GM19025 (cell line): Measurements from ENCODE around the gene PLPP4.

Source experiments
- ATAC-seq: cut with Tn5 transposase; IDR thresholded peaks from one replicate; pipeline ENCODE4 v1.9.1; 2021; ENCODE audit warnings: mild to moderate bottlenecking, low read depth, moderate library complexity; ENCODE audit not compliant: unreplicated experiment

Gene PLPP4

GRCh38 chr10:120456626-120457430 lies at the start of gene PLPP4:
Gene PLPP4, plus strand, starts transcription at chr10:120457227. Its CDS starts 79 bp downstream, at chr10:120457306.
- ATAC-seq, result peak; percentile 49

- ATAC-seq, result no peak
Observed at GRCh38 chr10:120409816-120410215, 47.2 kb upstream of the PLPP4 start.

- no peak for ATAC-seq
Observed at GRCh38 chr10:120414946-120415345, 42.1 kb upstream of the PLPP4 start.

- ATAC-seq, result no peak
Observed at GRCh38 chr10:120415709-120416330, 41.2 kb upstream of the PLPP4 start.

GRCh38 chr10:120420421-120420820 lies 36.6 kb upstream of the PLPP4 start:
- ATAC-seq, result no peak

GRCh38 chr10:120421250-120421649 lies 35.8 kb upstream of the PLPP4 start:
- no peak for ATAC-seq

- no peak for ATAC-seq
Observed at GRCh38 chr10:120422457-120422856, 34.6 kb upstream of the PLPP4 start.

GRCh38 chr10:120423431-120424197 lies 33.4 kb upstream of the PLPP4 start:
- ATAC-seq, result peak; percentile 64

GRCh38 chr10:120424198-120424464 lies 32.9 kb upstream of the PLPP4 start:
- no peak for ATAC-seq

GRCh38 chr10:120426306-120426705 lies 30.7 kb upstream of the PLPP4 start:
- no peak for ATAC-seq

GRCh38 chr10:120428754-120429153 lies 28.3 kb upstream of the PLPP4 start:
- ATAC-seq, result no peak

GRCh38 chr10:120429395-120429794 lies 27.6 kb upstream of the PLPP4 start:
- ATAC-seq, result no peak

GRCh38 chr10:120431251-120431651 lies 25.8 kb upstream of the PLPP4 start:
- no peak for ATAC-seq

- no peak for ATAC-seq
Observed at GRCh38 chr10:120432209-120432608, 24.8 kb upstream of the PLPP4 start.

GRCh38 chr10:120433141-120433540 lies 23.9 kb upstream of the PLPP4 start:
- no peak for ATAC-seq

- no peak for ATAC-seq
Observed at GRCh38 chr10:120436439-120437112, 20.5 kb upstream of the PLPP4 start.

- no peak for ATAC-seq
Observed at GRCh38 chr10:120437541-120437940, 19.5 kb upstream of the PLPP4 start.

GRCh38 chr10:120451968-120452367 lies 5.1 kb upstream of the PLPP4 start:
- ATAC-seq, result no peak

GRCh38 chr10:120453319-120453718 lies 3.7 kb upstream of the PLPP4 start:
- ATAC-seq, result no peak

- no peak for ATAC-seq
Observed at GRCh38 chr10:120453886-120454285, 3.1 kb upstream of the PLPP4 start.

- no peak for ATAC-seq
Observed at GRCh38 chr10:120455004-120455403, 2.0 kb upstream of the PLPP4 start.
